ENCODE results near the gene MTMR10. TPM values are rescaled to one million over a fixed set of nuclear protein-coding genes. Genes with fewer than 3 reads are reported as not detected.
A peak's percentile ranks its signal among the peaks of the same experiment; 100 is the strongest.

The MTMR10 gene
- total RNA-seq, 1 experiment from 2014 or later = 11.4 TPM

GRCh38 chr15:31021067-31021665, 29.7 kb upstream of the MTMR10 start:
- no peak for DNase-seq
- no peak overlapping the region for H3K4me3 ChIP-seq
- H3K27me3 ChIP-seq = no peaks in the 10 kb centered on the region
- no peak overlapping the region for H3K27ac ChIP-seq
- no peaks in the 10 kb centered on the region for H3K9me3 ChIP-seq (replicated peaks)
- H3K4me1 ChIP-seq = peaks cover 13% of the 10 kb centered on the region
- H3K36me3 ChIP-seq = no peaks in the 10 kb centered on the region

- DNase-seq = no peak
These were observed 29.1 kb upstream of the MTMR10 start for GRCh38 chr15:31020542-31020941.

GRCh38 chr15:31019986-31020385, 28.6 kb upstream of the MTMR10 start:
- Histone ChIP-seq H3K4me1 (peaks cover 12% of the 10 kb centered on the region), H3K27ac (no peak overlapping the region), H3K4me3 (no peak overlapping the region), H3K36me3 (no peaks in the 10 kb centered on the region), H3K9me3 (replicated peaks) (no peaks in the 10 kb centered on the region), H3K27me3 (no peaks in the 10 kb centered on the region)
- no peak for DNase-seq

More at GRCh38 chr15:31020542-31020941, 29.1 kb upstream of the MTMR10 start:
- no peaks in the 10 kb centered on the region for H3K27me3 ChIP-seq
- no peaks in the 10 kb centered on the region for H3K36me3 ChIP-seq
- no peak overlapping the region for H3K27ac ChIP-seq
- H3K9me3 ChIP-seq (replicated peaks) = no peaks in the 10 kb centered on the region
- peaks cover 13% of the 10 kb centered on the region for H3K4me1 ChIP-seq
- H3K4me3 ChIP-seq = no peak overlapping the region

GRCh38 chr15:31017311-31017710, 25.9 kb upstream of the MTMR10 start:
- Histone ChIP-seq H3K27ac (no peak overlapping the region), H3K4me3 (no peak overlapping the region), H3K27me3 (no peaks in the 10 kb centered on the region), H3K9me3 (replicated peaks) (peaks cover 3% of the 10 kb centered on the region; the same call in 1 of the 2 replicates), H3K36me3 (no peaks in the 10 kb centered on the region), H3K4me1 (no peaks in the 10 kb centered on the region)
- DNase-seq = no peak

DNA sequence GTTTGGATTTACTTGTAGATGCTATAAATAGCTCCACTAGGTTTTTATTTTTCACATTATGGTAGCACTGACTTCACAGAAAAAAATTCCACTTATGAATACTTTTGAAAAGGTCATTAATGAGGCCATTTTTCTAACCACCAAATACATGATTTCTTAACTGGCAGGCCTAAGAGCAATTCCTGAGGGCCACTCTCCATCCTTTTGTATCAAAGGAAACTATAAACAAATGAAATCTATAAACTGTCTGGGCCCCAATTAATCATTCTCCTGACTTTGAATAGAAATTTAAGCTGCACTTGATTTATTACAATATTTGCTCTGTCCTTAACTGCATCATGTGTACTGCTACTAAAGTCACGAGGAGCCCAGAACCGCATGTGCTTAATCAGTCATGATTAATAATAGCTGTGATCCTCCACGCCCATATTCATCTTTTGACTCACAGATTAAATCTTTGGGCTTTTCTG, 25.1 kb upstream of the MTMR10 start:
- Histone ChIP-seq H3K9me3 (replicated peaks) (peaks cover 3% of the 10 kb centered on the region; the same call in 1 of the 2 replicates), H3K27ac (no peak overlapping the region), H3K4me1 (no peaks in the 10 kb centered on the region), H3K36me3 (no peaks in the 10 kb centered on the region), H3K27me3 (no peaks in the 10 kb centered on the region), H3K4me3 (no peak overlapping the region)
- no peak for DNase-seq

GRCh38 chr15:31014608-31014925, 23.1 kb upstream of the MTMR10 start:
- Histone ChIP-seq H3K9me3 (replicated peaks) (peaks cover 3% of the 10 kb centered on the region; the same call in 1 of the 2 replicates), H3K27ac (no peak overlapping the region), H3K4me1 (no peaks in the 10 kb centered on the region), H3K36me3 (no peaks in the 10 kb centered on the region), H3K4me3 (no peak overlapping the region), H3K27me3 (no peaks in the 10 kb centered on the region)
- DNase-seq = no peak

- Histone ChIP-seq H3K27me3 (no peaks in the 10 kb centered on the region), H3K36me3 (no peaks in the 10 kb centered on the region), H3K4me1 (no peaks in the 10 kb centered on the region), H3K27ac (no peak overlapping the region), H3K9me3 (replicated peaks) (peaks cover 3% of the 10 kb centered on the region; the same call in 1 of the 2 replicates), H3K4me3 (no peak overlapping the region)
- DNase-seq = no peak
These were observed 22.6 kb upstream of the MTMR10 start for GRCh38 chr15:31013863-31014607.

GRCh38 chr15:31012455-31012854, 21.0 kb upstream of the MTMR10 start:
- Histone ChIP-seq H3K9me3 (replicated peaks) (peaks cover 3% of the 10 kb centered on the region; the same call in 1 of the 2 replicates), H3K4me1 (no peaks in the 10 kb centered on the region), H3K4me3 (no peak overlapping the region), H3K27ac (no peak overlapping the region), H3K36me3 (no peaks in the 10 kb centered on the region), H3K27me3 (no peaks in the 10 kb centered on the region)
- no peak for DNase-seq

- no peaks in the 10 kb centered on the region; the same call in 1 of the 2 replicates for H3K27me3 ChIP-seq
- H3K27ac ChIP-seq = no peak overlapping the region
- no peak overlapping the region for H3K4me3 ChIP-seq
- no peak for DNase-seq
- H3K4me1 ChIP-seq = no peaks in the 10 kb centered on the region
- peaks cover 3% of the 10 kb centered on the region; the same call in 1 of the 2 replicates for H3K9me3 ChIP-seq (replicated peaks)
- no peaks in the 10 kb centered on the region for H3K36me3 ChIP-seq
These were observed 18.6 kb upstream of the MTMR10 start for GRCh38 chr15:31010036-31010435.

DNA sequence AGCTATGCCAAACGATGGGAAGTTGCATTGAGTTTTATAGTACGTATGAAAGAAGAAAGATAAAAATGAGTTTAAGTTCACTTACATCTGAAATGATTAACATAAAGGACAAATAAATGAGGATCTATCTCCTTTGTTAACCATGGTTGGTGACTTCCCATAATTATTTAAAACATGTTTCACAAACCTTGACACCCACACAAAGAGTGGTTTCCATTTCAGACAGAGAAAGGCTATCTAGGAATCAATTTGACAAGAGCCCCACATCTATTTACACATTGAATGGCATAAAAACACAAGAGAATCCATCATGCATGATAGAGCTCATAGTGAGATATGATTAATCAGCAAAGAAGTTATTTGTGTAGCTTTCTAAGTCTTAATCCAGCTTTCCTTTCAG, 14.2 kb upstream of the MTMR10 start:
- Histone ChIP-seq H3K36me3 (no peaks in the 10 kb centered on the region), H3K27me3 (no peaks in the 10 kb centered on the region; the same call in 1 of the 2 replicates), H3K9me3 (replicated peaks) (no peaks in the 10 kb centered on the region), H3K4me3 (no peak overlapping the region), H3K4me1 (no peaks in the 10 kb centered on the region), H3K27ac (no peak overlapping the region)
- DNase-seq = no peak

DNA sequence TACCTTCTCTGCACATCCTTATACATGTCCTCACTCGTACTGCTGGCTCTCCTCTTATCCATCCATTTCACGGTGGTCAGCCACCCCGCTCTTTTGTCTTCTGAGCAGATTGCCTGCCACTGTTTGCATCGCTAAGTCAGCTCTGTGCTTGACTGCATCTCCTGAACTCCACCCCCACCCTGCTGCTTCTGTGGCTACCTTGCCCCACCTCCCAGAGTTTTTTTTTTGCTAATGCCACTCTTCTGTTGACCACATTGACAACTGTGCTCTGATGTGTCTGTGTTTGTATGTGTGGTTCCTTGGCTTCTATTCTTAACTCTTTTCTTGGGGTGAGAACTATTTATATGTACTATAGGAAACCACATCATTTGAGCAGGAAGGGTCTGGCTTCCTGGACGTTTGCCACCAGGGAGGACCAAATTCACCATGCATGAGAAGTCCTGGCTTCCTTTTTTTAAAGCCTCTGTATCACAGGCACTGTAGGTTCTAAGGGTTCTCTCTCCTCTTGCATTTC, 12.8 kb upstream of the MTMR10 start:
- no peak overlapping the region for H3K4me3 ChIP-seq
- H3K9me3 ChIP-seq (replicated peaks) = no peaks in the 10 kb centered on the region
- no peaks in the 10 kb centered on the region for H3K4me1 ChIP-seq
- H3K27me3 ChIP-seq = no peaks in the 10 kb centered on the region; the same call in 1 of the 2 replicates
- no peaks in the 10 kb centered on the region for H3K36me3 ChIP-seq
- DNase-seq = peak; percentile 72 to 74
- no peak overlapping the region for H3K27ac ChIP-seq

- no peaks in the 10 kb centered on the region for H3K9me3 ChIP-seq (replicated peaks)
- no peaks in the 10 kb centered on the region for H3K4me1 ChIP-seq
- H3K27me3 ChIP-seq = no peaks in the 10 kb centered on the region; the same call in 1 of the 2 replicates
- H3K27ac ChIP-seq = no peak overlapping the region
- H3K4me3 ChIP-seq = no peak overlapping the region
- no peaks in the 10 kb centered on the region for H3K36me3 ChIP-seq
- no peak for DNase-seq
These were observed 10.3 kb upstream of the MTMR10 start for GRCh38 chr15:31001702-31002101.

DNA sequence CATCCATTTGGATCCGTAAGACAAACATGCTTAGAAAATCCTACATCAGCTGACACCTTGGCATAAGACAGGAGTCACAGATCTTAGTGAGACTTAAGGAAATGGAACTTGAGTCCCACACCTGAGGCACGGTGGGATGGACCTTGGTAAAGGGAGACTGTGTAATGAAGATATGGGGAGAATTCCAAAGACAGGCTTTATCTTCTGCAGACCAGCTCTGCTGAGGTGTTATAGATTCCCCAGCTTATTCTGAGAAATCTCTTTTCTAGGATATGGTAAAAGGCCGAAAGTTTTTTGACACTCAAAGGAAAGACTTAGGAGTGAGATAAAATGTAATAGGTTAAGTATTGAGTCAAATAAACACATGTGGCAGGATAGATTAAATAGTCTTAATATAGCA, 8.3 kb upstream of the MTMR10 start:
- H3K36me3 ChIP-seq = no peaks in the 10 kb centered on the region
- H3K27me3 ChIP-seq = no peaks in the 10 kb centered on the region
- no peaks in the 10 kb centered on the region for H3K4me1 ChIP-seq
- no peak overlapping the region for H3K4me3 ChIP-seq
- no peak for DNase-seq
- H3K9me3 ChIP-seq (replicated peaks) = no peaks in the 10 kb centered on the region
- no peak overlapping the region for H3K27ac ChIP-seq

GRCh38 chr15:30997270-30997669, 5.8 kb upstream of the MTMR10 start:
- no peak for DNase-seq
- Histone ChIP-seq H3K4me1 (no peaks in the 10 kb centered on the region), H3K27me3 (no peaks in the 10 kb centered on the region), H3K36me3 (no peaks in the 10 kb centered on the region), H3K27ac (no peak overlapping the region), H3K4me3 (no peak overlapping the region), H3K9me3 (replicated peaks) (no peaks in the 10 kb centered on the region)

GRCh38 chr15:30992249-30992864, 929 bp upstream of the MTMR10 start:
- no peaks in the 10 kb centered on the region for H3K36me3 ChIP-seq
- H3K4me3 ChIP-seq = peak overlapping the region; percentile 92
- peak in 1 of 2 experiments; percentile 4 for DNase-seq
- H3K9me3 ChIP-seq (replicated peaks) = no peaks in the 10 kb centered on the region
- peak overlapping the region; percentile 31; the same call in 1 of the 2 replicates for H3K27ac ChIP-seq
- H3K27me3 ChIP-seq = no peaks in the 10 kb centered on the region
- H3K4me1 ChIP-seq = peaks cover 5% of the 10 kb centered on the region

All from SJCRH30 (cell line).